22Rv1 (cell line): ENCODE measurements around the gene BAD.

Experiments used
- CTCF ChIP-seq: fragments of 450-650 bp; IDR thresholded peaks from 2 replicates; pipeline ENCODE4 v1.5.1; 2017; ENCODE audit warnings: mild to moderate bottlenecking
- ZFX ChIP-seq: fragments of 450-650 bp; IDR thresholded peaks from 2 replicates; pipeline ENCODE4 v1.6.1; 2017; ENCODE audit warnings: antibody characterized with exemption, borderline replicate concordance

- TF ChIP-seq CTCF (no peak), ZFX (no peak)
Measured at GRCh38 chr11:64303109-64304031, 18.9 kb upstream of the BAD start.
